Activated naive CD8-positive, alpha-beta T cell treated with anti-CD3 and anti-CD28 coated beads, Interleukin-2, amount 10 ng/mL, durations not matched to agents 7 days and 5 days (primary cell): ENCODE results near the gene RNF123. TPM values are rescaled to one million over a fixed set of nuclear protein-coding genes. Genes with fewer than 3 reads are reported as not detected.
A peak's percentile ranks its signal among the peaks of the same experiment; 100 is the strongest.
"Not testable (repeated sequence)": the region's sequence is repeated elsewhere in the genome, so short reads cannot be mapped to it uniquely, and the experiment has no call there.

Experiments
- ATAC-seq: fragments of 150-1000 bp; cut with Tn5 transposase; one replicate; pipeline ENCODE4 v1.10.0; 2021; ENCODE audit warnings: low read depth, moderate library complexity
- POLR2A ChIA-PET: fragments of 350-600 bp; sonication (Branson Sonifier 250); formaldehyde crosslinking; loops from one replicate; lab custom pipeline; 2021; ENCODE audit warnings: antibody characterized with exemption; lab: Charles Lee
- DNase-seq: peaks from one replicate; pipeline ENCODE4 v3.0.0; 2021
- H3K27ac Mint-ChIP-seq: one replicate; pipeline ENCODE4 v1.8.0; 2022; ENCODE audit warnings: mild to moderate bottlenecking, mixed read lengths
- H3K27me3 Mint-ChIP-seq: one replicate; pipeline ENCODE4 v1.8.0; 2022; ENCODE audit warnings: mild to moderate bottlenecking, moderate library complexity, mixed read lengths
- H3K36me3 Mint-ChIP-seq: one replicate; pipeline ENCODE4 v1.8.0; 2021; ENCODE audit warnings: mild to moderate bottlenecking, mixed read lengths
- H3K4me1 Mint-ChIP-seq: one replicate; pipeline ENCODE4 v1.8.0; 2021; ENCODE audit warnings: mixed read lengths
- H3K4me3 Mint-ChIP-seq: one replicate; pipeline ENCODE4 v1.8.0; 2022; ENCODE audit warnings: mild to moderate bottlenecking, moderate library complexity, mixed read lengths
- H3K9me3 Mint-ChIP-seq: one replicate; pipeline ENCODE4 v1.8.0; 2021; ENCODE audit warnings: mixed read lengths
- total RNA-seq, 2 experiments: library from RNA; stranded (reverse); gene quantifications; one replicate each; pipeline ENCODE4 v1.2.3, GENCODE V29; 2021

The RNF123 gene
- total RNA-seq, 2 experiments from 2014 or later: 53.2 to 56.5 TPM

GRCh38 chr3:49688338-49689045 is 865 bp upstream of the RNF123 start:
- H3K9me3 Mint-ChIP-seq, DNase-seq, ATAC-seq, H3K27me3 Mint-ChIP-seq, H3K36me3 Mint-ChIP-seq, POLR2A ChIA-PET: not testable (repeated sequence)
- H3K4me1 Mint-ChIP-seq: peaks cover 16% of the 10 kb centered on the region
- H3K4me3 Mint-ChIP-seq: peak overlapping the region; percentile 95
- H3K27ac Mint-ChIP-seq: peak overlapping the region; percentile 95

GRCh38 chr3:49689908-49690624 is 709 bp downstream of the RNF123 start:
- Mint-ChIP-seq H3K4me1 (peaks cover 16% of the 10 kb centered on the region), H3K4me3 (peak overlapping the region; percentile 95), H3K27ac (peak overlapping the region; percentile 95)
- H3K9me3 Mint-ChIP-seq, H3K36me3 Mint-ChIP-seq, ATAC-seq, POLR2A ChIA-PET, DNase-seq, H3K27me3 Mint-ChIP-seq: not testable (repeated sequence)

GRCh38 chr3:49690856-49691255 is 1.5 kb downstream of the RNF123 start:
- H3K4me3 Mint-ChIP-seq: peak overlapping the region; percentile 95
- peaks cover 16% of the 10 kb centered on the region for H3K4me1 Mint-ChIP-seq
- ATAC-seq, POLR2A ChIA-PET, H3K27me3 Mint-ChIP-seq, H3K36me3 Mint-ChIP-seq, H3K9me3 Mint-ChIP-seq, H3K27ac Mint-ChIP-seq, DNase-seq: not testable (repeated sequence)

GRCh38 chr3:49691481-49691880 is 2.1 kb downstream of the RNF123 start:
- H3K27ac Mint-ChIP-seq, H3K27me3 Mint-ChIP-seq, POLR2A ChIA-PET, H3K9me3 Mint-ChIP-seq, H3K36me3 Mint-ChIP-seq, DNase-seq, ATAC-seq, H3K4me3 Mint-ChIP-seq: not testable (repeated sequence)
- peaks cover 16% of the 10 kb centered on the region for H3K4me1 Mint-ChIP-seq

GRCh38 chr3:49694409-49695070 is 5.2 kb downstream of the RNF123 start:
- H3K27ac Mint-ChIP-seq, H3K9me3 Mint-ChIP-seq, H3K27me3 Mint-ChIP-seq, H3K4me3 Mint-ChIP-seq, DNase-seq, ATAC-seq, POLR2A ChIA-PET, H3K36me3 Mint-ChIP-seq: not testable (repeated sequence)
- peaks cover 11% of the 10 kb centered on the region for H3K4me1 Mint-ChIP-seq

GRCh38 chr3:49695350-49696015 is 6.1 kb downstream of the RNF123 start:
- DNase-seq, H3K27me3 Mint-ChIP-seq, H3K27ac Mint-ChIP-seq, ATAC-seq, H3K9me3 Mint-ChIP-seq, H3K4me1 Mint-ChIP-seq, POLR2A ChIA-PET, H3K36me3 Mint-ChIP-seq, H3K4me3 Mint-ChIP-seq: not testable (repeated sequence)

- Mint-ChIP-seq H3K9me3 (no peaks in the 10 kb centered on the region), H3K27ac (no peak overlapping the region), H3K36me3 (no peaks in the 10 kb centered on the region), H3K4me3 (no peak overlapping the region), H3K4me1 (peaks cover 2% of the 10 kb centered on the region), H3K27me3 (no peaks in the 10 kb centered on the region)
- ATAC-seq (no peak), DNase-seq (no peak)
- POLR2A ChIA-PET: no interaction called here
These were observed 10.1 kb downstream of the RNF123 start for GRCh38 chr3:49699281-49699979.

- no peak for DNase-seq
- H3K27me3 Mint-ChIP-seq: no peaks in the 10 kb centered on the region
- no peaks in the 10 kb centered on the region for H3K36me3 Mint-ChIP-seq
- H3K27ac Mint-ChIP-seq: no peak overlapping the region
- POLR2A ChIA-PET: interaction anchor here (1.1 kb wide), 1 partner anchor 13 kb away, joined by 3 read pairs; no protein-coding TSS in a partner anchor
- no peaks in the 10 kb centered on the region for H3K9me3 Mint-ChIP-seq
- no peak for ATAC-seq
- H3K4me3 Mint-ChIP-seq: no peak overlapping the region
- peaks cover 2% of the 10 kb centered on the region for H3K4me1 Mint-ChIP-seq
These were observed 10.7 kb downstream of the RNF123 start for GRCh38 chr3:49700014-49700413.

GRCh38 chr3:49700453-49701128 is 11.2 kb downstream of the RNF123 start:
- H3K9me3 Mint-ChIP-seq: no peaks in the 10 kb centered on the region
- no peaks in the 10 kb centered on the region for H3K36me3 Mint-ChIP-seq
- H3K4me3 Mint-ChIP-seq: no peak overlapping the region
- H3K27me3 Mint-ChIP-seq: no peaks in the 10 kb centered on the region
- peaks cover 2% of the 10 kb centered on the region for H3K4me1 Mint-ChIP-seq
- no peak for DNase-seq
- ATAC-seq: no peak
- POLR2A ChIA-PET: interaction anchor here (1.1 kb wide), 1 partner anchor 12 kb away, joined by 3 read pairs; no protein-coding TSS in a partner anchor
- no peak overlapping the region for H3K27ac Mint-ChIP-seq

GRCh38 chr3:49701388-49702077 is 12.2 kb downstream of the RNF123 start:
- Mint-ChIP-seq H3K9me3 (no peaks in the 10 kb centered on the region), H3K4me3 (no peak overlapping the region), H3K27ac (no peak overlapping the region), H3K27me3 (no peaks in the 10 kb centered on the region), H3K4me1 (peaks cover 2% of the 10 kb centered on the region), H3K36me3 (no peaks in the 10 kb centered on the region)
- DNase-seq: no peak
- ATAC-seq: no peak
- POLR2A ChIA-PET: interaction anchor here (0.6 to 1.4 kb wide), 2 partner anchors 23 to 124 kb away, joined by 4 read pairs; partner anchors contain the start of gene GMPPB

- ATAC-seq (no peak), DNase-seq (no peak)
- Mint-ChIP-seq H3K27ac (no peak overlapping the region), H3K4me1 (peaks cover 3% of the 10 kb centered on the region), H3K4me3 (no peak overlapping the region), H3K9me3 (no peaks in the 10 kb centered on the region), H3K36me3 (no peaks in the 10 kb centered on the region), H3K27me3 (no peaks in the 10 kb centered on the region)
- POLR2A ChIA-PET: interaction anchor here (1.0 to 1.4 kb wide), 2 partner anchors 20 to 101 kb away, joined by 3 to 5 read pairs; partner anchors contain the start of gene INKA1
These were observed 13.3 kb downstream of the RNF123 start for GRCh38 chr3:49702672-49703071.
